Spleen (tissue), 11 donors: ENCODE results near the gene DBT. TPM values are rescaled to one million over a fixed set of nuclear protein-coding genes. Genes with fewer than 3 reads are reported as not detected.

Source experiments
- DNase-seq: peaks from one replicate; pipeline ENCODE4 v3.0.0-alpha.2; 2020
- H3K27ac ChIP-seq, 8 donors: fragments of 200-600 bp; sonication (generic) in 7 of 8; 1 replicate in 4 of 8; 2 replicates in 4 of 8; pipeline versions ENCODE4 v1.5.0 to v1.8.0; 2016 to 2021; ENCODE audit warnings: inconsistent platforms in 4 of 8, mild to moderate bottlenecking in 4 of 8, moderate library complexity in 1 of 8
- H3K27me3 ChIP-seq, 7 donors: fragments of 200-600 bp; sonication (generic) in 6 of 7; replicated peaks in 1 of 7; 1 replicate in 4 of 7; 2 replicates in 3 of 7; pipeline versions ENCODE4 v1.5.0 to v1.8.0; 2016 to 2021; ENCODE audit warnings: inconsistent platforms in 3 of 7, mild to moderate bottlenecking in 1 of 7
- H3K36me3 ChIP-seq, 6 donors: fragments of 200-600 bp; sonication (generic) in 5 of 6; 1 replicate in 4 of 6; 2 replicates in 2 of 6; pipeline versions ENCODE4 v1.5.0 to v1.8.0; 2016 to 2021; ENCODE audit warnings: inconsistent platforms in 2 of 6
- H3K4me1 ChIP-seq, 6 donors: fragments of 200-600 bp; sonication (generic) in 5 of 6; 1 replicate in 3 of 6; 2 replicates in 3 of 6; pipeline versions ENCODE4 v1.5.0 to v1.8.0; 2016 to 2021; ENCODE audit warnings: inconsistent platforms in 3 of 6
- H3K4me3 ChIP-seq, 8 donors: fragments of 200-600 bp; sonication (generic) in 7 of 8; 1 replicate in 4 of 8; 2 replicates in 4 of 8; pipeline versions ENCODE4 v1.5.0 to v1.8.0; 2016 to 2021; ENCODE audit warnings: inconsistent platforms in 4 of 8, mild to moderate bottlenecking in 4 of 8, moderate library complexity in 2 of 8
- H3K9me3 ChIP-seq, 8 donors: fragments of 200-600 bp; sonication (generic) in 7 of 8; 1 replicate in 4 of 8; 2 replicates in 4 of 8; pipeline versions ENCODE4 v1.5.0 to v1.8.0; 2016 to 2021; ENCODE audit warnings: inconsistent platforms in 4 of 8
- CTCF ChIP-seq, 11 experiments: fragments of 200-600 bp in 7 of 11; fragments of 450-650 bp in 4 of 11; sonication (generic) in 4 of 11; IDR thresholded peaks in 8 of 11; conservative IDR thresholded peaks in 3 of 11; 1 replicate in 7 of 11; 2 replicates in 4 of 11; pipeline versions ENCODE4 v1.4.0 to v1.8.0; 2016 to 2021; ENCODE audit warnings: antibody characterized with exemption in 11 of 11, inconsistent platforms in 4 of 11, mild to moderate bottlenecking in 1 of 11
- POLR2A ChIP-seq, 3 donors: fragments of 450-650 bp; IDR thresholded peaks; one replicate each; pipeline ENCODE4 v1.5.1; 2017; ENCODE audit warnings: antibody characterized with exemption in 3 of 3, mild to moderate bottlenecking in 1 of 3
- POLR2AphosphoS5 ChIP-seq, 3 donors: sonication (generic); formaldehyde crosslinking; IDR thresholded peaks; one replicate each; pipeline ENCODE4 v1.5.1; 2017; ENCODE audit warnings: antibody characterized with exemption in 3 of 3
- WGBS, 5 donors: extraction: QIAGEN DNeasy Blood & Tissue Kit in 3 of 5; methylation state at CpG; one replicate each; pipeline versions ENCODE4 v1.1.5 to v1.1.7; 2013 to 2018; 5-methylcytosine and 5-hydroxymethylcytosine counted together
- intact Hi-C: fragments of 100-400 bp; cut with DNase I; formaldehyde crosslinking; loops from one replicate; pipeline ENCODE4 v1.15.0; 2023; ENCODE audit warnings: low total_unique reads
- polyA plus RNA-seq, 3 donors: library from polyadenylated mRNA; stranded (reverse); fragments of 200-250 nt; gene quantifications; one replicate each; pipeline ENCODE4 v1.2.1, GENCODE V29; 2013
- total RNA-seq, 7 donors: library from RNA; depleted of rRNA in 3 of 7; stranded (reverse); fragments of >200 nt in 3 of 7; fragmentation: NEBNext Ultra II Directional in 4 of 7; extraction: Animal tissue kit (Norgen Biotek cat#: 25700) in 4 of 7; gene quantifications; one replicate each; pipeline versions ENCODE4 v1.1.0 to v1.2.1, GENCODE V29; 2016 to 2021
- donor health status: healthy with polysubstance abuse.
- donor health status: DM: no; HTN: no; CAD: no; lungs with moderate emphysema.
- donor health status: DM: no; HTN: no; CAD: no.
- donor health status: Bipolar disorder and iron deficiency.
- donor health status: healthy.
- donor health status: DM: no; HTN: no; CAD: no.
- donor health status: DM: yes; HTN: yes; CAD: no.

Gene DBT
- total and polyA plus RNA-seq, 10 donors = 1.8 to 13.4 (median 6.8) TPM

- DNase-seq = no peak
- Histone ChIP-seq H3K36me3 (no peaks in the 10 kb centered on the region), H3K4me1 (peaks cover 0 to 24% (median 19%) of the 10 kb centered on the region in 6 donors), H3K27me3 (no peaks in the 10 kb centered on the region), H3K27ac (no peak overlapping the region), H3K9me3 (no peaks in the 10 kb centered on the region), H3K4me3 (no peak overlapping the region)
- intact Hi-C loops = no loop called here
- no peak for TF ChIP-seq CTCF (IDR thresholded peaks at IDR 0.05 in 8 of 11, conservative IDR thresholded peaks at IDR 0.05 in 3 of 11)
- TF ChIP-seq POLR2A (IDR thresholded peaks at IDR 0.05) = no peak
- TF ChIP-seq POLR2AphosphoS5 (IDR thresholded peaks at IDR 0.05) = no peak
- WGBS, 5 donors = 81 to 95% (median 88%) methylated on average over 4 of the region's 4 CpGs
Observed at GRCh38 chr1:100252901-100253300, 3.3 kb upstream of the DBT start.

GRCh38 chr1:100250807-100251206, 1.2 kb upstream of the DBT start:
- no peak for TF ChIP-seq POLR2A (IDR thresholded peaks at IDR 0.05)
- no peak for TF ChIP-seq CTCF (IDR thresholded peaks at IDR 0.05 in 8 of 11, conservative IDR thresholded peaks at IDR 0.05 in 3 of 11)
- TF ChIP-seq POLR2AphosphoS5 (IDR thresholded peaks at IDR 0.05) = no peak
- no peaks in the 10 kb centered on the region for H3K27me3 ChIP-seq
- no peak overlapping the region for H3K4me3 ChIP-seq
- intact Hi-C loops = no loop called here
- no peaks in the 10 kb centered on the region for H3K9me3 ChIP-seq
- no peak for DNase-seq
- 95 to 99% (median 96%) methylated on average over 3 of the region's 3 CpGs for WGBS, 5 donors
- peak overlapping the region in 2 of 8 donors; percentile 86 to 90 for H3K27ac ChIP-seq
- peaks cover 0 to 44% (median 33%) of the 10 kb centered on the region in 6 donors for H3K4me1 ChIP-seq
- H3K36me3 ChIP-seq = no peaks in the 10 kb centered on the region

- no peaks in the 10 kb centered on the region for H3K27me3 ChIP-seq
- no peaks in the 10 kb centered on the region for H3K9me3 ChIP-seq
- intact Hi-C loops = no loop called here
- peak overlapping the region; percentile 62 to 87 (median 76) for H3K4me3 ChIP-seq
- WGBS, 5 donors = 0% methylated on average over 1 of the region's 1 CpG
- peak overlapping the region; percentile 42 to 90 (median 85) for H3K27ac ChIP-seq
- H3K4me1 ChIP-seq = peaks cover 0 to 49% (median 35%) of the 10 kb centered on the region in 6 donors
- TF ChIP-seq POLR2AphosphoS5 (IDR thresholded peaks at IDR 0.05) (no peak), POLR2A (IDR thresholded peaks at IDR 0.05) (no peak), CTCF (IDR thresholded peaks at IDR 0.05 in 8 of 11, conservative IDR thresholded peaks at IDR 0.05 in 3 of 11) (no peak)
- no peak for DNase-seq
- no peaks in the 10 kb centered on the region for H3K36me3 ChIP-seq
Observed at GRCh38 chr1:100250264-100250663, 630 bp upstream of the DBT start.

GRCh38 chr1:100249155-100249536, 488 bp downstream of the DBT start:
- intact Hi-C loops = no loop called here
- Histone ChIP-seq H3K9me3 (no peaks in the 10 kb centered on the region), H3K27ac (peak overlapping the region; percentile 72 to 90 (median 85)), H3K4me1 (peaks cover 0 to 60% (median 38%) of the 10 kb centered on the region in 6 donors), H3K4me3 (peak overlapping the region; percentile 62 to 87 (median 76)), H3K36me3 (no peaks in the 10 kb centered on the region), H3K27me3 (no peaks in the 10 kb centered on the region)
- DNase-seq = no peak
- TF ChIP-seq CTCF (IDR thresholded peaks at IDR 0.05 in 8 of 11, conservative IDR thresholded peaks at IDR 0.05 in 3 of 11) = no peak
- TF ChIP-seq POLR2AphosphoS5 (IDR thresholded peaks at IDR 0.05) = no peak
- TF ChIP-seq POLR2A (IDR thresholded peaks at IDR 0.05) = no peak
- WGBS, 5 donors = 0 to 2% (median 2%) methylated on average over 11 to 12 of the region's 12 CpGs
